Cardiac muscle cell (in vitro differentiated cells and primary cell): ENCODE measurements around the gene STRBP. TPM values are rescaled to one million over a fixed set of nuclear protein-coding genes. Genes with fewer than 3 reads are reported as not detected.

ENCODE experiments used
- DNase-seq, 2 donors: peaks; one replicate each; pipeline versions ENCODE4 v3.0.0 to v3.0.0-alpha.2; 2010 to 2017; ENCODE audit warnings: low read depth in 1 of 2, low spot score in 1 of 2
- H3K27ac ChIP-seq: fragments of 200-600 bp; sonication (generic); 2 replicates; pipeline ENCODE4 v1.5.1; 2016
- H3K27me3 ChIP-seq: fragments of 200-600 bp; sonication (generic); 2 replicates; pipeline ENCODE4 v1.6.0; 2016; ENCODE audit warnings: control low read depth
- H3K36me3 ChIP-seq: fragments of 200-600 bp; sonication (generic); 2 replicates; pipeline ENCODE4 v1.5.1; 2016; ENCODE audit warnings: control low read depth
- H3K4me1 ChIP-seq: fragments of 200-600 bp; sonication (generic); 2 replicates; pipeline ENCODE4 v1.8.1; 2017; ENCODE audit warnings: low read depth, mild to moderate bottlenecking, mixed run types
- H3K4me3 ChIP-seq: fragments of 200-600 bp; sonication (generic); 2 replicates; pipeline ENCODE4 v1.5.1; 2016; ENCODE audit warnings: mild to moderate bottlenecking
- H3K9me3 ChIP-seq: fragments of 200-600 bp; sonication (generic); 2 replicates; pipeline ENCODE4 v1.5.1; 2017; ENCODE audit warnings: low read depth, mild to moderate bottlenecking, control low read depth
- CTCF ChIP-seq: IDR thresholded peaks from 2 replicates; pipeline ENCODE4 v1.5.1; 2012; ENCODE audit warnings: low read depth, mild to moderate bottlenecking, low read length
- polyA plus RNA-seq: library from polyadenylated mRNA; unstranded; fragments of >200 nt; fragmentation: Nextera tagmentation; extraction: Ambion mirVana; gene quantifications from 2 replicates; pipeline ENCODE4 v1.2.1, GENCODE V29; 2016
- total RNA-seq: library from RNA; depleted of rRNA; stranded (reverse); fragments of >200 nt; gene quantifications from 2 replicates; pipeline ENCODE4 v1.2.3, GENCODE V29; 2016

Gene STRBP
- total and polyA plus RNA-seq, 2 experiments from 2014 or later = 34.1 to 42.9 TPM

- H3K27ac ChIP-seq = no peak overlapping the region
- no peak overlapping the region for H3K4me3 ChIP-seq
- H3K9me3 ChIP-seq = no peaks in the 10 kb centered on the region
- no peaks in the 10 kb centered on the region for H3K4me1 ChIP-seq
- no peak for TF ChIP-seq CTCF
- no peaks in the 10 kb centered on the region for H3K27me3 ChIP-seq
- no peaks in the 10 kb centered on the region for H3K36me3 ChIP-seq
- no peak for DNase-seq
Observed at GRCh38 chr9:123174887-123175518, 93.4 kb downstream of the STRBP start.

- Histone ChIP-seq H3K4me1 (no peaks in the 10 kb centered on the region), H3K9me3 (no peaks in the 10 kb centered on the region), H3K4me3 (no peak overlapping the region), H3K36me3 (no peaks in the 10 kb centered on the region), H3K27me3 (no peaks in the 10 kb centered on the region), H3K27ac (no peak overlapping the region)
- no peak for TF ChIP-seq CTCF
- DNase-seq = no peak
Observed at GRCh38 chr9:123174079-123174478, 94.3 kb downstream of the STRBP start.

GRCh38 chr9:123169926-123170325, 98.5 kb downstream of the STRBP start:
- Histone ChIP-seq H3K36me3 (no peaks in the 10 kb centered on the region), H3K4me1 (no peaks in the 10 kb centered on the region), H3K9me3 (no peaks in the 10 kb centered on the region), H3K27me3 (no peaks in the 10 kb centered on the region), H3K27ac (no peak overlapping the region), H3K4me3 (no peak overlapping the region)
- no peak for TF ChIP-seq CTCF
- DNase-seq = no peak

- H3K4me3 ChIP-seq = no peak overlapping the region
- peak in 1 of 2 donors; percentile 9 for DNase-seq
- no peaks in the 10 kb centered on the region for H3K27me3 ChIP-seq
- H3K36me3 ChIP-seq = no peaks in the 10 kb centered on the region
- no peak for TF ChIP-seq CTCF
- H3K27ac ChIP-seq = no peak overlapping the region
- H3K4me1 ChIP-seq = no peaks in the 10 kb centered on the region
- H3K9me3 ChIP-seq = no peaks in the 10 kb centered on the region
Observed at GRCh38 chr9:123168586-123168985, 99.8 kb downstream of the STRBP start.

GRCh38 chr9:123167474-123167873, 100.9 kb downstream of the STRBP start:
- Histone ChIP-seq H3K9me3 (no peaks in the 10 kb centered on the region), H3K27ac (no peak overlapping the region), H3K4me1 (no peaks in the 10 kb centered on the region), H3K27me3 (no peaks in the 10 kb centered on the region), H3K4me3 (no peak overlapping the region), H3K36me3 (no peaks in the 10 kb centered on the region)
- no peak for DNase-seq
- no peak for TF ChIP-seq CTCF
